H9 (cell line): ENCODE data around the gene YWHAQ. TPM values are rescaled to one million over a fixed set of nuclear protein-coding genes. Genes with fewer than 3 reads are reported as not detected.

Source experiments
- DNase-seq: peaks from one replicate; pipeline ENCODE4 v3.0.0-alpha.2; 2017
- H2AFZ ChIP-seq: one replicate; pipeline ENCODE4 v1.6.1; 2013; ENCODE audit warnings: mild to moderate bottlenecking, low read length, control low read depth, moderate library complexity
- H2AK5ac ChIP-seq: 2 replicates; pipeline ENCODE4 v1.6.1; 2013; ENCODE audit warnings: low read length, control low read depth, mixed read lengths; ENCODE audit not compliant: insufficient read length
- H2BK120ac ChIP-seq: one replicate; pipeline ENCODE4 v1.6.1; 2013; ENCODE audit warnings: low read depth, mild to moderate bottlenecking, low read length, control low read depth, inconsistent platforms; ENCODE audit not compliant: poor library complexity, severe bottlenecking
- H2BK12ac ChIP-seq: 2 replicates; pipeline ENCODE4 v1.6.1; 2013; ENCODE audit warnings: low read length, control low read depth, mixed read lengths, low read depth; ENCODE audit not compliant: insufficient read length
- H2BK15ac ChIP-seq: 2 replicates; pipeline ENCODE4 v1.6.1; 2013; ENCODE audit warnings: low read depth, low read length, control low read depth
- H2BK20ac ChIP-seq: one replicate; pipeline ENCODE4 v1.6.1; 2013; ENCODE audit warnings: low read depth, mild to moderate bottlenecking, low read length, control low read depth, inconsistent platforms; ENCODE audit not compliant: poor library complexity, severe bottlenecking
- H2BK5ac ChIP-seq: 2 replicates; pipeline ENCODE4 v1.6.1; 2013; ENCODE audit warnings: low read length, control low read depth, mixed read lengths; ENCODE audit not compliant: insufficient read length
- H3K14ac ChIP-seq: 2 replicates; pipeline ENCODE4 v1.6.1; 2013; ENCODE audit warnings: low read length, control low read depth; ENCODE audit not compliant: insufficient read depth
- H3K18ac ChIP-seq: 2 replicates; pipeline ENCODE4 v1.6.1; 2013; ENCODE audit warnings: low read depth, mild to moderate bottlenecking, mixed read lengths, low read length, control low read depth; ENCODE audit not compliant: insufficient read length
- H3K23ac ChIP-seq: 2 replicates; pipeline ENCODE4 v1.6.1; 2013; ENCODE audit warnings: low read length, control low read depth, mixed read lengths, low read depth; ENCODE audit not compliant: insufficient read length
- H3K23me2 ChIP-seq: 2 replicates; pipeline ENCODE4 v1.6.1; 2013; ENCODE audit warnings: low read depth, mild to moderate bottlenecking, mixed read lengths, low read length, control low read depth; ENCODE audit not compliant: insufficient read length, poor library complexity, severe bottlenecking
- H3K27ac ChIP-seq: 2 replicates; pipeline ENCODE4 v1.5.1; 2013; ENCODE audit warnings: low read length, control low read depth, mixed read lengths, low read depth; ENCODE audit not compliant: insufficient read length
- H3K27me3 ChIP-seq: 2 replicates; pipeline ENCODE4 v1.6.1; 2013; ENCODE audit warnings: low read length, control low read depth, inconsistent platforms; ENCODE audit not compliant: insufficient read depth
- H3K4ac ChIP-seq: 2 replicates; pipeline ENCODE4 v1.6.1; 2013; ENCODE audit warnings: low read depth, mild to moderate bottlenecking, control low read depth, inconsistent platforms, low read length, moderate library complexity
- H3K4me1 ChIP-seq: 2 replicates; pipeline ENCODE4 v1.6.1; 2013; ENCODE audit warnings: low read length, control low read depth, inconsistent platforms; ENCODE audit not compliant: insufficient read depth
- H3K4me2 ChIP-seq: 2 replicates; pipeline ENCODE4 v1.6.1; 2013; ENCODE audit warnings: low read length, control low read depth, mixed read lengths; ENCODE audit not compliant: insufficient read length, insufficient read depth
- H3K56ac ChIP-seq: 2 replicates; pipeline ENCODE4 v1.6.1; 2013; ENCODE audit warnings: low read depth, mild to moderate bottlenecking, mixed read lengths, low read length, control low read depth; ENCODE audit not compliant: insufficient read length
- H3K79me1 ChIP-seq: 2 replicates; pipeline ENCODE4 v1.6.1; 2013; ENCODE audit warnings: low read depth, mild to moderate bottlenecking, moderate library complexity, low read length, control low read depth, inconsistent platforms; ENCODE audit not compliant: insufficient read depth, poor library complexity, severe bottlenecking
- H3K79me2 ChIP-seq: 2 replicates; pipeline ENCODE4 v1.6.1; 2013; ENCODE audit warnings: low read length, control low read depth, inconsistent platforms; ENCODE audit not compliant: insufficient read depth
- H3K9ac ChIP-seq: 2 replicates; pipeline ENCODE4 v1.6.1; 2013; ENCODE audit warnings: low read length, control low read depth, mixed read lengths; ENCODE audit not compliant: insufficient read length; ENCODE audit errors: extremely low read depth
- H3K9me3 ChIP-seq: one replicate; pipeline ENCODE4 v1.6.1; 2013; ENCODE audit warnings: low read depth, low read length, inconsistent platforms; ENCODE audit not compliant: control insufficient read depth
- H3T11ph ChIP-seq: one replicate; pipeline ENCODE4 v1.6.1; 2013; ENCODE audit warnings: mild to moderate bottlenecking, low read length, control low read depth, inconsistent platforms
- H4K20me1 ChIP-seq: one replicate; pipeline ENCODE4 v1.6.1; 2013; ENCODE audit not compliant: control insufficient read depth, insufficient read length, insufficient read depth
- H4K5ac ChIP-seq: 2 replicates; pipeline ENCODE4 v1.6.1; 2013; ENCODE audit warnings: low read depth, mild to moderate bottlenecking, mixed read lengths, low read length, control low read depth; ENCODE audit not compliant: insufficient read length
- H4K8ac ChIP-seq: replicated peaks from 2 replicates; pipeline ENCODE4 v1.6.1; 2013; ENCODE audit warnings: low read length, control low read depth, mixed read lengths, low read depth; ENCODE audit not compliant: insufficient read length
- H4K91ac ChIP-seq: 2 replicates; pipeline ENCODE4 v1.6.1; 2013; ENCODE audit warnings: low read depth, mild to moderate bottlenecking, moderate library complexity, mixed read lengths, low read length, control low read depth; ENCODE audit not compliant: insufficient read length
- H3K27ac Mint-ChIP-seq, 3 experiments: 2 replicates in 2 of 3; 3 replicates in 1 of 3; pipeline ENCODE4 v1.8.0; 2020 to 2021; ENCODE audit warnings: mixed read lengths in 3 of 3, mild to moderate bottlenecking in 1 of 3, moderate library complexity in 1 of 3
- H3K27me3 Mint-ChIP-seq: 2 replicates; pipeline ENCODE4 v1.8.0; 2021; ENCODE audit warnings: low read depth, mild to moderate bottlenecking, moderate library complexity, mixed read lengths
- H3K36me3 Mint-ChIP-seq, 3 experiments: 2 replicates in 2 of 3; 3 replicates in 1 of 3; pipeline ENCODE4 v1.8.0; 2020 to 2021; ENCODE audit warnings: low read depth in 3 of 3, mixed read lengths in 3 of 3; ENCODE audit not compliant: insufficient read depth in 1 of 3
- H3K4me1 Mint-ChIP-seq, 2 experiments: 2 replicates each; pipeline ENCODE4 v1.8.0; 2020; ENCODE audit warnings: mixed read lengths in 2 of 2
- H3K4me3 Mint-ChIP-seq, 2 experiments: 2 replicates in 1 of 2; 3 replicates in 1 of 2; pipeline ENCODE4 v1.8.0; 2020 to 2021; ENCODE audit warnings: mild to moderate bottlenecking in 2 of 2, mixed read lengths in 2 of 2, moderate library complexity in 1 of 2
- H3K9me3 Mint-ChIP-seq, 2 experiments: 2 replicates in 1 of 2; 3 replicates in 1 of 2; pipeline ENCODE4 v1.8.0; 2020; ENCODE audit warnings: mild to moderate bottlenecking in 2 of 2, mixed read lengths in 2 of 2, moderate library complexity in 1 of 2
- WGBS: extraction: QIAGEN DNeasy Blood & Tissue Kit; methylation state at CpG from one replicate; pipeline ENCODE4 v1.1.7; 2013; ENCODE audit warnings: missing lambda C conversion rate, low lambda C conversion rate, mixed read lengths; ENCODE audit not compliant: insufficient read length; ENCODE audit errors: extremely low coverage; 5-methylcytosine and 5-hydroxymethylcytosine counted together
- total RNA-seq: library from RNA; stranded (reverse); gene quantifications from 2 replicates; pipeline ENCODE4 v1.2.1, GENCODE V29; 2021
- TF ChIP-seq, protein P1 (sequence below): fragments of 200-600 bp; sonication (generic); conservative IDR thresholded peaks from 3 replicates; pipeline ENCODE4 v1.8.0; 2021; ENCODE audit warnings: antibody characterized with exemption, mild to moderate bottlenecking

YWHAQ gene
- total RNA-seq, 1 experiment from 2014 or later: 374 TPM

DNA sequence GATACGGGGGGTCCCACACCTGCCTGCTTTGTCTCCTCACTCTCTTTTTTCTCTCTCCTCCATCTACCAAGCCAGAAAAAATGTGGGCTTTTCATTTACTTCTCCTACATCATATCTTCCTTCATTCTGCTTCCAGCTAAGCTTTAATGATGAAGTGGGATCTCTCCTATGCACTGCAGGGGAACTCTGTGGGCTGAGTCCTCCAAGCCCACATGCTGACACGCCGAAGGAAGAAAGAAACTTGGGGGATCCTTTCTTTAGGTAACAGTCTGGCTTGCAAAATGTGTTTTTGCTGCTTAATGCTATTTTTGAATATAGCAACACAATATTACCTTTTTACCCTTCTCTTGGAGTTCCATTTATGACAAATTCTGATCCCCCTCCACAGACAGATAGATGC lies 33.6 kb upstream of the YWHAQ start:
- H3K23me2 ChIP-seq: no peaks in the 10 kb centered on the region
- H3K14ac ChIP-seq: no peak overlapping the region
- H3K27me3 ChIP-seq: no peaks in the 10 kb centered on the region
- DNase-seq: no peak
- Mint-ChIP-seq H3K36me3 (peaks cover 0 to 2% (median 0%) of the 10 kb centered on the region in 3 experiments; a peak in 1 of 7 replicates), H3K9me3 (no peaks in the 10 kb centered on the region), H3K27ac (no peak overlapping the region), H3K4me3 (no peak overlapping the region), H3K4me1 (peaks cover 3 to 6% of the 10 kb centered on the region in 2 experiments; a peak in 2 of 4 replicates), H3K27me3 (peaks cover 9% of the 10 kb centered on the region)
- no peaks in the 10 kb centered on the region for H3K79me1 ChIP-seq
- no peak overlapping the region for H4K91ac ChIP-seq
- H3K9me3 ChIP-seq: no peaks in the 10 kb centered on the region
- H2BK5ac ChIP-seq: no peak overlapping the region
- H4K8ac ChIP-seq: no peak overlapping the region
- TF ChIP-seq, protein P1, sequence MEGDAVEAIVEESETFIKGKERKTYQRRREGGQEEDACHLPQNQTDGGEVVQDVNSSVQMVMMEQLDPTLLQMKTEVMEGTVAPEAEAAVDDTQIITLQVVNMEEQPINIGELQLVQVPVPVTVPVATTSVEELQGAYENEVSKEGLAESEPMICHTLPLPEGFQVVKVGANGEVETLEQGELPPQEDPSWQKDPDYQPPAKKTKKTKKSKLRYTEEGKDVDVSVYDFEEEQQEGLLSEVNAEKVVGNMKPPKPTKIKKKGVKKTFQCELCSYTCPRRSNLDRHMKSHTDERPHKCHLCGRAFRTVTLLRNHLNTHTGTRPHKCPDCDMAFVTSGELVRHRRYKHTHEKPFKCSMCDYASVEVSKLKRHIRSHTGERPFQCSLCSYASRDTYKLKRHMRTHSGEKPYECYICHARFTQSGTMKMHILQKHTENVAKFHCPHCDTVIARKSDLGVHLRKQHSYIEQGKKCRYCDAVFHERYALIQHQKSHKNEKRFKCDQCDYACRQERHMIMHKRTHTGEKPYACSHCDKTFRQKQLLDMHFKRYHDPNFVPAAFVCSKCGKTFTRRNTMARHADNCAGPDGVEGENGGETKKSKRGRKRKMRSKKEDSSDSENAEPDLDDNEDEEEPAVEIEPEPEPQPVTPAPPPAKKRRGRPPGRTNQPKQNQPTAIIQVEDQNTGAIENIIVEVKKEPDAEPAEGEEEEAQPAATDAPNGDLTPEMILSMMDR: no peak
- no peak overlapping the region for H3K9ac ChIP-seq
- H2AFZ ChIP-seq: no peak overlapping the region
- no peak overlapping the region for H4K5ac ChIP-seq
- H3K4me1 ChIP-seq: no peaks in the 10 kb centered on the region
- H2AK5ac ChIP-seq: no peak overlapping the region
- no peak overlapping the region for H3T11ph ChIP-seq
- H4K20me1 ChIP-seq: no peaks in the 10 kb centered on the region
- H3K4me2 ChIP-seq: no peak overlapping the region
- no peak overlapping the region for H3K4ac ChIP-seq
- no peak overlapping the region for H2BK15ac ChIP-seq
- no peak overlapping the region for H3K18ac ChIP-seq
- no CpG with 5 or more reads among the region's 3 CpGs for WGBS
- no peaks in the 10 kb centered on the region for H3K79me2 ChIP-seq
- H3K23ac ChIP-seq: no peak overlapping the region
- no peak overlapping the region for H3K27ac ChIP-seq
- no peak overlapping the region for H3K56ac ChIP-seq
- H2BK12ac ChIP-seq: no peak overlapping the region
- no peak overlapping the region for H2BK120ac ChIP-seq
- no peak overlapping the region for H2BK20ac ChIP-seq
